ENCODE data around the gene ZCCHC8. TPM values are rescaled to one million over a fixed set of nuclear protein-coding genes. Genes with fewer than 3 reads are reported as not detected.
"Not testable (repeated sequence)": the region's sequence is repeated elsewhere in the genome, so short reads cannot be mapped to it uniquely, and the experiment has no call there.

Gene ZCCHC8
- total and polyA plus RNA-seq, 5 donors from 2014 or later: 11.8 to 66.1 (median 15.9) TPM

- peak overlapping the region in 1 of 3 donors; percentile 24 for H3K27ac Mint-ChIP-seq
- H3K36me3 Mint-ChIP-seq: peaks cover 40% of the 10 kb centered on the region
- H3K27ac ChIP-seq (ENCODE audit: insufficient read depth, low read length, poor library complexity, severe bottlenecking): no peak overlapping the region
Measured at GRCh38 chr12:122505419-122506051, 4.8 kb upstream of the ZCCHC8 start.

GRCh38 chr12:122503783-122504590 is 3.3 kb upstream of the ZCCHC8 start:
- H3K9me3 Mint-ChIP-seq: no peaks in the 10 kb centered on the region
- H3K36me3 Mint-ChIP-seq: peaks cover 33% of the 10 kb centered on the region
- no peak overlapping the region for H3K4me3 ChIP-seq (ENCODE audit: low read depth, low read length)
- H3K4me1 ChIP-seq (ENCODE audit: control insufficient read depth, insufficient read depth, low read length, poor library complexity, severe bottlenecking): peaks cover 27% of the 10 kb centered on the region
- H3K27ac Mint-ChIP-seq: peak overlapping the region in 1 of 3 donors; percentile 7
- peak overlapping the region in 3 of 4 donors; percentile 15 to 50 (median 31) for H3K4me3 Mint-ChIP-seq
- no peak overlapping the region for H3K27ac ChIP-seq (ENCODE audit: insufficient read depth, low read length, poor library complexity, severe bottlenecking)
- DNase-seq (no peak), ATAC-seq (ENCODE audit: low read depth in 2 of 2) (no peak)
- H3K27me3 ChIP-seq (ENCODE audit: control insufficient read depth, insufficient read depth, low read length): no peaks in the 10 kb centered on the region
- H3K9me3 ChIP-seq (ENCODE audit: control insufficient read depth in 2 of 2, low read length in 2 of 2): no peaks in the 10 kb centered on the region
- peaks cover 4% of the 10 kb centered on the region for H3K27me3 Mint-ChIP-seq
- H3K36me3 ChIP-seq (ENCODE audit: control insufficient read depth, insufficient read depth, low read length): peaks cover 56% of the 10 kb centered on the region
- H3K4me1 Mint-ChIP-seq: peaks cover 11 to 44% (median 23%) of the 10 kb centered on the region in 4 donors

More at GRCh38 chr12:122505419-122506051, 4.8 kb upstream of the ZCCHC8 start:
- no peak overlapping the region for H3K4me3 ChIP-seq (ENCODE audit: low read depth, low read length)
- Mint-ChIP-seq H3K9me3 (no peaks in the 10 kb centered on the region), H3K4me3 (peak overlapping the region in 1 of 4 donors; percentile 36), H3K27me3 (peaks cover 4% of the 10 kb centered on the region), H3K4me1 (peaks cover 5 to 33% (median 15%) of the 10 kb centered on the region in 4 donors)
- H3K9me3 ChIP-seq (ENCODE audit: control insufficient read depth in 2 of 2, low read length in 2 of 2): no peaks in the 10 kb centered on the region
- peaks cover 15% of the 10 kb centered on the region for H3K4me1 ChIP-seq (ENCODE audit: control insufficient read depth, insufficient read depth, low read length, poor library complexity, severe bottlenecking)
- H3K36me3 ChIP-seq (ENCODE audit: control insufficient read depth, insufficient read depth, low read length): peaks cover 72% of the 10 kb centered on the region
- H3K27me3 ChIP-seq (ENCODE audit: control insufficient read depth, insufficient read depth, low read length): no peaks in the 10 kb centered on the region
- no peak for ATAC-seq (ENCODE audit: low read depth in 2 of 2)
- DNase-seq: no peak

GRCh38 chr12:122503147-122503751 is 2.5 kb upstream of the ZCCHC8 start:
- H3K27ac ChIP-seq (ENCODE audit: insufficient read depth, low read length, poor library complexity, severe bottlenecking): no peak overlapping the region
- DNase-seq (no peak), ATAC-seq (ENCODE audit: low read depth in 2 of 2) (no peak)
- H3K4me3 Mint-ChIP-seq: peak overlapping the region in 2 of 4 donors; percentile 43 to 50
- H3K9me3 Mint-ChIP-seq: no peaks in the 10 kb centered on the region
- H3K4me1 Mint-ChIP-seq: peaks cover 16 to 51% (median 29%) of the 10 kb centered on the region in 4 donors
- peaks cover 4% of the 10 kb centered on the region for H3K27me3 Mint-ChIP-seq
- H3K4me1 ChIP-seq (ENCODE audit: control insufficient read depth, insufficient read depth, low read length, poor library complexity, severe bottlenecking): peaks cover 35% of the 10 kb centered on the region
- H3K27ac Mint-ChIP-seq: peak overlapping the region in 1 of 3 donors; percentile 7
- H3K36me3 Mint-ChIP-seq: peaks cover 27% of the 10 kb centered on the region
- no peaks in the 10 kb centered on the region for H3K9me3 ChIP-seq (ENCODE audit: control insufficient read depth in 2 of 2, low read length in 2 of 2)
- H3K27me3 ChIP-seq (ENCODE audit: control insufficient read depth, insufficient read depth, low read length): no peaks in the 10 kb centered on the region
- H3K4me3 ChIP-seq (ENCODE audit: low read depth, low read length): no peak overlapping the region
- peaks cover 49% of the 10 kb centered on the region for H3K36me3 ChIP-seq (ENCODE audit: control insufficient read depth, insufficient read depth, low read length)

GRCh38 chr12:122501489-122501989 is 807 bp upstream of the ZCCHC8 start:
- no peaks in the 10 kb centered on the region for H3K9me3 Mint-ChIP-seq
- H3K27me3 Mint-ChIP-seq: peaks cover 4% of the 10 kb centered on the region

GRCh38 chr12:122499991-122500684 is 594 bp downstream of the ZCCHC8 start:
- peaks cover 18% of the 10 kb centered on the region for H3K36me3 Mint-ChIP-seq
- Histone ChIP-seq H3K27ac (ENCODE audit: insufficient read depth, low read length, poor library complexity, severe bottlenecking) (peak overlapping the region; percentile 94), H3K36me3 (ENCODE audit: control insufficient read depth, insufficient read depth, low read length) (peaks cover 22% of the 10 kb centered on the region), H3K27me3 (ENCODE audit: control insufficient read depth, insufficient read depth, low read length) (no peaks in the 10 kb centered on the region), H3K4me3 (ENCODE audit: low read depth, low read length) (peak overlapping the region; percentile 97), H3K4me1 (ENCODE audit: control insufficient read depth, insufficient read depth, low read length, poor library complexity, severe bottlenecking) (peaks cover 47% of the 10 kb centered on the region), H3K9me3 (ENCODE audit: control insufficient read depth in 2 of 2, low read length in 2 of 2) (no peaks in the 10 kb centered on the region)
- ATAC-seq (ENCODE audit: low read depth in 2 of 2) (peak; percentile 1 to 5), DNase-seq (peak; percentile 24 to 66 (median 54))
- peak overlapping the region; percentile 85 to 99 (median 96) for H3K4me3 Mint-ChIP-seq
- H3K9me3 Mint-ChIP-seq: no peaks in the 10 kb centered on the region
- H3K27me3 Mint-ChIP-seq: peaks cover 4% of the 10 kb centered on the region
- H3K27ac Mint-ChIP-seq: peak overlapping the region; percentile 97 to 99 (median 99)
- H3K4me1 Mint-ChIP-seq: peaks cover 18 to 57% (median 37%) of the 10 kb centered on the region in 4 donors

More at GRCh38 chr12:122501489-122501989, 807 bp upstream of the ZCCHC8 start:
- Histone ChIP-seq H3K27ac (ENCODE audit: insufficient read depth, low read length, poor library complexity, severe bottlenecking) (peak overlapping the region; percentile 94), H3K36me3 (ENCODE audit: control insufficient read depth, insufficient read depth, low read length) (peaks cover 33% of the 10 kb centered on the region), H3K4me3 (ENCODE audit: low read depth, low read length) (peak overlapping the region; percentile 82), H3K9me3 (ENCODE audit: control insufficient read depth in 2 of 2, low read length in 2 of 2) (no peaks in the 10 kb centered on the region), H3K4me1 (ENCODE audit: control insufficient read depth, insufficient read depth, low read length, poor library complexity, severe bottlenecking) (peaks cover 47% of the 10 kb centered on the region), H3K27me3 (ENCODE audit: control insufficient read depth, insufficient read depth, low read length) (no peaks in the 10 kb centered on the region)
- Mint-ChIP-seq H3K4me3 (peak overlapping the region; percentile 85 to 99 (median 96)), H3K36me3 (peaks cover 26% of the 10 kb centered on the region), H3K4me1 (peaks cover 18 to 54% (median 33%) of the 10 kb centered on the region in 4 donors), H3K27ac (peak overlapping the region; percentile 97 to 99 (median 99))
- ATAC-seq (ENCODE audit: low read depth in 2 of 2) (no peak), DNase-seq (no peak)

- H3K27ac Mint-ChIP-seq: peak overlapping the region in 1 of 3 donors; percentile 62
- H3K9me3 Mint-ChIP-seq: no peaks in the 10 kb centered on the region
- peaks cover 26% of the 10 kb centered on the region for H3K36me3 ChIP-seq (ENCODE audit: control insufficient read depth, insufficient read depth, low read length)
- no peaks in the 10 kb centered on the region for H3K27me3 Mint-ChIP-seq
- no peaks in the 10 kb centered on the region for H3K27me3 ChIP-seq (ENCODE audit: control insufficient read depth, insufficient read depth, low read length)
- H3K27ac ChIP-seq (ENCODE audit: insufficient read depth, low read length, poor library complexity, severe bottlenecking): no peak overlapping the region
- H3K4me3 ChIP-seq (ENCODE audit: low read depth, low read length): no peak overlapping the region
- peaks cover 32% of the 10 kb centered on the region for H3K4me1 ChIP-seq (ENCODE audit: control insufficient read depth, insufficient read depth, low read length, poor library complexity, severe bottlenecking)
- H3K9me3 ChIP-seq (ENCODE audit: control insufficient read depth in 2 of 2, low read length in 2 of 2): no peaks in the 10 kb centered on the region
- peaks cover 23% of the 10 kb centered on the region for H3K36me3 Mint-ChIP-seq
- ATAC-seq (ENCODE audit: low read depth in 2 of 2): no peak
- peaks cover 24 to 57% (median 35%) of the 10 kb centered on the region in 4 donors for H3K4me1 Mint-ChIP-seq
- peak overlapping the region in 3 of 4 donors; percentile 19 to 54 (median 43) for H3K4me3 Mint-ChIP-seq
- no peak for DNase-seq
Measured at GRCh38 chr12:122495258-122495657, 5.5 kb downstream of the ZCCHC8 start.

- Histone ChIP-seq H3K4me1 (ENCODE audit: control insufficient read depth, insufficient read depth, low read length, poor library complexity, severe bottlenecking) (peaks cover 12% of the 10 kb centered on the region), H3K36me3 (ENCODE audit: control insufficient read depth, insufficient read depth, low read length) (peaks cover 44% of the 10 kb centered on the region)
- Mint-ChIP-seq H3K36me3 (peaks cover 30% of the 10 kb centered on the region), H3K4me1 (peaks cover 11 to 38% (median 23%) of the 10 kb centered on the region in 4 donors), H3K27ac (peak overlapping the region in 1 of 3 donors; percentile 14)
- H3K27me3 Mint-ChIP-seq; ATAC-seq (ENCODE audit: low read depth in 2 of 2); H3K27me3 ChIP-seq (ENCODE audit: control insufficient read depth, insufficient read depth, low read length); H3K9me3 Mint-ChIP-seq; H3K9me3 ChIP-seq (ENCODE audit: control insufficient read depth in 2 of 2, low read length in 2 of 2); DNase-seq; H3K4me3 ChIP-seq (ENCODE audit: low read depth, low read length); H3K27ac ChIP-seq (ENCODE audit: insufficient read depth, low read length, poor library complexity, severe bottlenecking); H3K4me3 Mint-ChIP-seq: not testable (repeated sequence)
Measured at GRCh38 chr12:122493222-122493621, 7.5 kb downstream of the ZCCHC8 start.
